Stomach (tissue), 9 donors: ENCODE results near the gene PSKH1. TPM values are rescaled to one million over a fixed set of nuclear protein-coding genes. Genes with fewer than 3 reads are reported as not detected.
"Not testable (repeated sequence)": the region's sequence is repeated elsewhere in the genome, so short reads cannot be mapped to it uniquely, and the experiment has no call there.

Experiments used
- DNase-seq, 2 donors: peaks; one replicate each; pipeline versions ENCODE4 v3.0.0 to v3.0.0-alpha.2; 2013 to 2019
- H3K27ac ChIP-seq, 5 donors: fragments of 200-600 bp in 4 of 5; sonication (generic) in 4 of 5; one replicate each; pipeline ENCODE4 v1.5.1; 2013 to 2019; ENCODE audit warnings: mild to moderate bottlenecking in 1 of 5, moderate library complexity in 1 of 5
- H3K27me3 ChIP-seq, 3 donors: fragments of 200-600 bp; sonication (generic); one replicate each; pipeline ENCODE4 v1.5.1; 2017 to 2019; ENCODE audit warnings: mixed run types in 1 of 3
- H3K36me3 ChIP-seq, 4 donors: fragments of 200-600 bp; sonication (generic); 1 replicate in 3 of 4; 2 replicates in 1 of 4; pipeline ENCODE4 v1.5.1; 2016 to 2019
- H3K4me1 ChIP-seq, 4 donors: fragments of 200-600 bp; sonication (generic); one replicate each; pipeline ENCODE4 v1.5.1; 2016 to 2019
- H3K4me3 ChIP-seq, 4 donors: fragments of 200-600 bp; sonication (generic) in 3 of 4; one replicate each; pipeline ENCODE4 v1.5.1; 2016 to 2019; ENCODE audit warnings: mild to moderate bottlenecking in 1 of 4
- H3K9me3 ChIP-seq, 4 donors: fragments of 200-600 bp; sonication (generic); one replicate each; pipeline ENCODE4 v1.5.1; 2016 to 2019
- EP300 ChIP-seq: sonication (generic); formaldehyde crosslinking; IDR thresholded peaks from one replicate; pipeline ENCODE4 v1.6.1; 2017; ENCODE audit warnings: antibody characterized with exemption
- POLR2A ChIP-seq, 4 donors: fragments of 450-650 bp; IDR thresholded peaks; one replicate each; pipeline ENCODE4 v1.6.1; 2016; ENCODE audit warnings: antibody characterized with exemption in 4 of 4, control low read depth in 2 of 4, mild to moderate bottlenecking in 1 of 4, moderate library complexity in 1 of 4
- POLR2AphosphoS5 ChIP-seq, 3 donors: sonication (generic); formaldehyde crosslinking; IDR thresholded peaks; one replicate each; pipeline ENCODE4 v1.6.1; 2016; ENCODE audit warnings: antibody characterized with exemption in 3 of 3
- WGBS, 5 donors: extraction: QIAGEN DNeasy Blood & Tissue Kit in 3 of 5; methylation state at CpG; one replicate each; pipeline versions ENCODE4 v1.1.5 to v1.1.7; 2013 to 2018; 5-methylcytosine and 5-hydroxymethylcytosine counted together
- intact Hi-C: fragments of 100-400 bp; cut with DNase I; formaldehyde crosslinking; loops from one replicate; pipeline ENCODE4 v1.15.1; 2023; ENCODE audit warnings: low total_unique reads
- polyA plus RNA-seq, 3 donors: library from polyadenylated mRNA; stranded (reverse); fragments of 200-250 nt; gene quantifications; one replicate each; pipeline ENCODE4 v1.2.3, GENCODE V29; 2013
- total RNA-seq, 5 donors: library from RNA; depleted of rRNA; stranded (reverse); fragments of >200 nt; gene quantifications; one replicate each; pipeline versions ENCODE4 v1.1.0 to v1.2.3, GENCODE V29; 2014 to 2016
- TF ChIP-seq, protein P1 (sequence below), 7 experiments: fragments of 450-650 bp in 4 of 7; fragments of 200-600 bp in 3 of 7; sonication (generic) in 3 of 7; IDR thresholded peaks; one replicate each; pipeline ENCODE4 v1.5.1; 2016 to 2019; ENCODE audit warnings: antibody characterized with exemption in 7 of 7, control low read depth in 2 of 7, mild to moderate bottlenecking in 1 of 7
- donor health status: healthy with polysubstance abuse.
- donor health status: Bipolar disorder and iron deficiency.
- donor health status: healthy.

The PSKH1 gene
- total and polyA plus RNA-seq, 8 donors, result 10.2 to 93.7 (median 22.4) TPM

- DNase-seq, result peak in 1 of 2 donors; percentile 78
- intact Hi-C loops, result loop anchor here (10.0 kb wide), 1 partner anchor 112 kb away; no protein-coding TSS in a partner anchor
- H3K4me3 ChIP-seq, result peak overlapping the region; percentile 75 to 89 (median 88)
Observed at GRCh38 chr16:67936880-67937605, 44.0 kb downstream of the PSKH1 start.

DNA sequence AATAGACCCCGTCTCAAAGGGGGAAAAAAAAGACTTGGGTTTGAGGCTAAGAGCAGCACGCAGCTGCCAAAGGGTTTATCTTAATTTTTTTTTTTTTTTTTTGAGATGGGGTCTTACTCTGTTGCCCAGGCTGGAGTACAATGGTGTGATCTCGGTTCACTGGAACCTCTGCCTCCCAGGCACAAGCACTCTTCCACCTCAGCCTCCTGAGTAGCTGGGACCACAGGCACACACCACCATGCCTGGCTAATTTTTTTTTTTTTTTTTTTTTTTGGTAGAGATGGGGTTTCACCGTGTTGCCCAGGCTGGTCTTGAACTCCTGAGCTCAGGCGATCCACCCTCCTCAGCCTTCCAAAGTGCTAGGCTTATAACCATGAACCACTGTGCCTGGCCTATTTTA, 44.7 kb downstream of the PSKH1 start:
- not testable (repeated sequence) for H3K27me3 ChIP-seq, DNase-seq, H3K4me3 ChIP-seq, H3K9me3 ChIP-seq
- WGBS, 5 donors, result 90 to 98% (median 93%) methylated on average over 5 of the region's 5 CpGs
- peaks cover 27 to 54% (median 50%) of the 10 kb centered on the region in 4 donors for H3K4me1 ChIP-seq
- H3K36me3 ChIP-seq, result peaks cover 5 to 48% (median 32%) of the 10 kb centered on the region in 4 donors
- intact Hi-C loops, result loop anchor here (10.0 kb wide), 1 partner anchor 113 kb away; no protein-coding TSS in a partner anchor
- peak overlapping the region in 2 of 5 donors; percentile 97 to 99 for H3K27ac ChIP-seq

More at GRCh38 chr16:67936880-67937605, 44.0 kb downstream of the PSKH1 start:
- Histone ChIP-seq H3K9me3 (no peaks in the 10 kb centered on the region), H3K27ac (peak overlapping the region; percentile 81 to 99 (median 97)), H3K27me3 (no peaks in the 10 kb centered on the region), H3K36me3 (peaks cover 5 to 48% (median 30%) of the 10 kb centered on the region in 4 donors), H3K4me1 (peaks cover 27 to 49% (median 44%) of the 10 kb centered on the region in 4 donors)
- 41 to 49% (median 44%) methylated on average over 6 of the region's 6 CpGs for WGBS, 5 donors
- TF ChIP-seq EP300, result no peak
- no peak for TF ChIP-seq POLR2AphosphoS5 (IDR thresholded peaks at IDR 0.05)
- TF ChIP-seq, protein P1, sequence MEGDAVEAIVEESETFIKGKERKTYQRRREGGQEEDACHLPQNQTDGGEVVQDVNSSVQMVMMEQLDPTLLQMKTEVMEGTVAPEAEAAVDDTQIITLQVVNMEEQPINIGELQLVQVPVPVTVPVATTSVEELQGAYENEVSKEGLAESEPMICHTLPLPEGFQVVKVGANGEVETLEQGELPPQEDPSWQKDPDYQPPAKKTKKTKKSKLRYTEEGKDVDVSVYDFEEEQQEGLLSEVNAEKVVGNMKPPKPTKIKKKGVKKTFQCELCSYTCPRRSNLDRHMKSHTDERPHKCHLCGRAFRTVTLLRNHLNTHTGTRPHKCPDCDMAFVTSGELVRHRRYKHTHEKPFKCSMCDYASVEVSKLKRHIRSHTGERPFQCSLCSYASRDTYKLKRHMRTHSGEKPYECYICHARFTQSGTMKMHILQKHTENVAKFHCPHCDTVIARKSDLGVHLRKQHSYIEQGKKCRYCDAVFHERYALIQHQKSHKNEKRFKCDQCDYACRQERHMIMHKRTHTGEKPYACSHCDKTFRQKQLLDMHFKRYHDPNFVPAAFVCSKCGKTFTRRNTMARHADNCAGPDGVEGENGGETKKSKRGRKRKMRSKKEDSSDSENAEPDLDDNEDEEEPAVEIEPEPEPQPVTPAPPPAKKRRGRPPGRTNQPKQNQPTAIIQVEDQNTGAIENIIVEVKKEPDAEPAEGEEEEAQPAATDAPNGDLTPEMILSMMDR (IDR thresholded peaks at IDR 0.05), result no peak

- DNase-seq, result peak in 1 of 2 donors; percentile 80
- peaks cover 3 to 47% (median 29%) of the 10 kb centered on the region in 4 donors for H3K36me3 ChIP-seq
- intact Hi-C loops, result loop anchor here (10.0 kb wide), 1 partner anchor 115 kb away; no protein-coding TSS in a partner anchor
Observed at GRCh38 chr16:67939507-67940445, 46.7 kb downstream of the PSKH1 start.

DNA sequence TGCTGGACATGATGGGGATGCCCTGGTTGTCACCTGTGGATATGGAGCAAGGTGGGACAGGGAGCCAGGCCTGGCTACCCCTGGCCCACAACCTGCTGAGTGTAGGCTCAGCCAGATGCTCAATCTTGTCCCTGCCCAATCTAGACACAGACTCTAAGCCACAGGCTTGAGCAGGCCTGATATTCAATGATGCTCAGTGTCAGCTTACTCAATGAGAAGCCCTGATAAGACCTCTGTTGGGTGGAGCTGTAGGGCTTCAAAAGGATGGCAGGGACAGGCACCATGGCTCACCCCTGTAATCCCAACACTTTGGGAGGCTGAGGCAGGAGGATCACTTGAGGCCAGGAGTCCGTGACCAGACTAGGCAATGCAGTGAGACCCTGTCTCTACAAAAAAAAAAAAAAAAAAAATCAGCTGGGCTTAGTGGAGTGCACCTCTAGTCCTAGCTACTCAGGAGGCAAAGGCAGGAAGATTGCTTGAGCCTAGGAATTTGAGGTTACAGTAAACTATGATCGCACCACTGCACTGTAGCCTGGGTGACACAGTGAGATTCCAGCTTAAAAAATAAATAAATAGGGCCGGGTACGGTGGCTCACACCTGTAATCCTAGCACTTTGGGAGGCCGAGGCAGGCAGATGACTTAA, 47.5 kb downstream of the PSKH1 start:
- Histone ChIP-seq H3K27ac (peak overlapping the region in 1 of 5 donors; percentile 25), H3K4me1 (peaks cover 33 to 64% (median 60%) of the 10 kb centered on the region in 4 donors), H3K4me3 (no peak overlapping the region), H3K9me3 (no peaks in the 10 kb centered on the region), H3K27me3 (no peaks in the 10 kb centered on the region), H3K36me3 (peaks cover 10 to 50% (median 34%) of the 10 kb centered on the region in 4 donors)
- intact Hi-C loops, result no loop called here
- WGBS, 5 donors, result 85 to 93% (median 91%) methylated on average over 5 of the region's 5 CpGs
- TF ChIP-seq, protein P1 (IDR thresholded peaks at IDR 0.05), result no peak
- no peak for TF ChIP-seq EP300
- no peak for TF ChIP-seq POLR2A (IDR thresholded peaks at IDR 0.05)
- TF ChIP-seq POLR2AphosphoS5 (IDR thresholded peaks at IDR 0.05), result no peak
- no peak for DNase-seq

More at GRCh38 chr16:67939507-67940445, 46.7 kb downstream of the PSKH1 start:
- no peak overlapping the region for H3K4me3 ChIP-seq
- no peaks in the 10 kb centered on the region for H3K27me3 ChIP-seq
- no peaks in the 10 kb centered on the region for H3K9me3 ChIP-seq
- H3K4me1 ChIP-seq, result peaks cover 37 to 64% (median 63%) of the 10 kb centered on the region in 4 donors
- H3K27ac ChIP-seq, result peak overlapping the region in 2 of 5 donors; percentile 25 to 26
- TF ChIP-seq EP300 (no peak), POLR2AphosphoS5 (IDR thresholded peaks at IDR 0.05) (peak in 1 of 3 donors; percentile 20)
- WGBS, 5 donors, result 61 to 67% (median 63%) methylated on average over 14 to 33 of the region's 33 CpGs
